HCT116 (cell line): ENCODE measurements around the gene TCF20. TPM values are rescaled to one million over a fixed set of nuclear protein-coding genes. Genes with fewer than 3 reads are reported as not detected.

ENCODE experiments used
- ATAC-seq: fragments of 200-7000 bp; cut with Tn5 transposase; 2 replicates; pipeline ENCODE4 v1.9.1; 2020; ENCODE audit warnings: mild to moderate bottlenecking, moderate library complexity
- BruUV-seq: library from RNA; stranded (reverse); fragments of 400-500 nt; replicated peaks from 2 replicates; lab custom pipeline; 2021; lab: Mats Ljungman, UMichigan
- CTCF ChIA-PET: fragments of 300-600 bp; sonication (Branson Sonifier 250); formaldehyde crosslinking; loops from one replicate; lab custom pipeline; 2021; ENCODE audit warnings: antibody characterized with exemption; lab: Charles Lee
- POLR2A ChIA-PET: fragments of 300-600, 350-600 bp; sonication (Branson Sonifier 250); formaldehyde crosslinking; loops from one replicate; lab custom pipeline; 2021; ENCODE audit warnings: antibody characterized with exemption; lab: Charles Lee
- RAD21 ChIA-PET, 2 experiments: fragments of 300-600 bp; sonication (Branson Sonifier 250); formaldehyde crosslinking; loops; one replicate each; lab custom pipeline; 2023; ENCODE audit warnings: low total read pairs in 2 of 2; ENCODE audit not compliant: uncharacterized antibody in 2 of 2, unreplicated experiment in 2 of 2, low non-redundant PET in 1 of 2; lab: Charles Lee
- DNase-seq: peaks from one replicate; pipeline ENCODE4 v3.0.0-alpha.2; 2010; ENCODE audit warnings: low read depth, low spot score
- H2AFZ ChIP-seq: fragments of 200-600 bp; shearing (Covaris generic), sonication (generic); 2 replicates; pipeline ENCODE4 v1.6.1; 2017; ENCODE audit warnings: low read depth, mixed run types, mixed read lengths, antibody characterized with exemption, low read length; ENCODE audit not compliant: poor library complexity, severe bottlenecking
- H3K27ac ChIP-seq: 2 replicates; pipeline ENCODE4 v1.5.1; 2012; ENCODE audit warnings: low read depth, low read length
- H3K27me3 ChIP-seq: fragments of 200-600 bp; sonication (generic); 2 replicates; pipeline ENCODE4 v1.6.1; 2016; ENCODE audit warnings: mixed run types, low read length, mixed read lengths; ENCODE audit not compliant: insufficient read depth
- H3K36me3 ChIP-seq, 2 experiments: fragments of 200-500 bp in 1 of 2; fragments of 200-600 bp in 1 of 2; sonication (Bioruptor generic) in 1 of 2; sonication (generic) in 1 of 2; 2 replicates each; pipeline versions ENCODE4 v1.5.1 to v1.6.1; 2014 to 2016; ENCODE audit warnings: low read length in 2 of 2, inconsistent platforms in 1 of 2, mixed read lengths in 1 of 2, mixed run types in 1 of 2; ENCODE audit not compliant: insufficient read depth in 2 of 2, control insufficient read depth in 1 of 2
- H3K4me1 ChIP-seq, 2 experiments: fragments of 200-600 bp in 1 of 2; sonication (generic) in 1 of 2; 2 replicates each; pipeline versions ENCODE4 v1.5.1 to v1.6.1; 2012 to 2017; ENCODE audit warnings: low read length in 2 of 2, inconsistent platforms in 1 of 2, mild to moderate bottlenecking in 1 of 2, mixed read lengths in 1 of 2, mixed run types in 1 of 2, moderate library complexity in 1 of 2; ENCODE audit not compliant: insufficient read depth in 2 of 2, control insufficient read depth in 1 of 2
- H3K4me2 ChIP-seq: fragments of 200-600 bp; sonication (generic); 2 replicates; pipeline ENCODE4 v1.6.1; 2017; ENCODE audit warnings: mixed run types, low read length, mixed read lengths
- H3K4me3 ChIP-seq, 2 experiments: fragments of 200-600 bp in 1 of 2; sonication (generic) in 1 of 2; replicated peaks in 1 of 2; 2 replicates each; pipeline ENCODE4 v1.5.1; 2011 to 2016; ENCODE audit warnings: low read length in 2 of 2, control low read depth in 1 of 2, low read depth in 1 of 2, mild to moderate bottlenecking in 1 of 2, mixed read lengths in 1 of 2, mixed run types in 1 of 2
- H3K79me2 ChIP-seq: fragments of 200-600 bp; sonication (generic); 2 replicates; pipeline ENCODE4 v1.6.1; 2017; ENCODE audit warnings: mild to moderate bottlenecking, mixed run types, low read length, moderate library complexity, mixed read lengths; ENCODE audit not compliant: insufficient read depth
- H3K9ac ChIP-seq: fragments of 200-600 bp; sonication (generic); 2 replicates; pipeline ENCODE4 v1.6.1; 2016; ENCODE audit warnings: low read length, mixed read lengths
- H3K9me2 ChIP-seq: fragments of 200-600 bp; sonication (generic), shearing (Covaris generic); 2 replicates; pipeline ENCODE4 v1.6.1; 2017; ENCODE audit warnings: mixed run types, mild to moderate bottlenecking, moderate library complexity; ENCODE audit not compliant: insufficient read depth
- H3K9me3 ChIP-seq, 2 experiments: fragments of 200-500 bp in 1 of 2; fragments of 200-600 bp in 1 of 2; sonication (Bioruptor generic) in 1 of 2; sonication (generic) in 1 of 2; 2 replicates each; pipeline ENCODE4 v1.6.1; 2014 to 2017; ENCODE audit warnings: low read length in 2 of 2, mixed read lengths in 2 of 2, inconsistent platforms in 1 of 2, low read depth in 1 of 2, mild to moderate bottlenecking in 1 of 2, mixed run types in 1 of 2, moderate library complexity in 1 of 2; ENCODE audit not compliant: control insufficient read depth in 1 of 2, insufficient read depth in 1 of 2
- H4K20me1 ChIP-seq: fragments of 200-600 bp; sonication (generic), shearing (Covaris generic); 2 replicates; pipeline ENCODE4 v1.6.1; 2017; ENCODE audit warnings: mixed run types, mild to moderate bottlenecking, moderate library complexity; ENCODE audit not compliant: insufficient read depth
- CBX3 ChIP-seq: IDR thresholded peaks from 2 replicates; pipeline ENCODE4 v1.6.1; 2012; ENCODE audit warnings: low read depth
- CEBPB ChIP-seq: IDR thresholded peaks from 2 replicates; pipeline ENCODE4 v1.6.1; 2012; ENCODE audit warnings: low read depth
- EGR1 ChIP-seq: IDR thresholded peaks from 2 replicates; pipeline ENCODE4 v1.6.1; 2012; ENCODE audit warnings: low read depth
- ELF1 ChIP-seq: IDR thresholded peaks from 2 replicates; pipeline ENCODE4 v1.6.1; 2012; ENCODE audit warnings: low read depth, borderline replicate concordance
- EZH2phosphoT487 ChIP-seq: fragments of 200-600 bp; IDR thresholded peaks from 2 replicates; pipeline ENCODE4 v1.6.1; 2018; ENCODE audit warnings: antibody characterized with exemption, borderline replicate concordance
- JUND ChIP-seq: IDR thresholded peaks from 2 replicates; pipeline ENCODE4 v1.6.1; 2012
- RAD21 ChIP-seq: IDR thresholded peaks from 2 replicates; pipeline ENCODE4 v1.6.1; 2012; ENCODE audit warnings: low read depth, mild to moderate bottlenecking
- SIN3A ChIP-seq: IDR thresholded peaks from 2 replicates; pipeline ENCODE4 v1.6.1; 2012; ENCODE audit warnings: low read depth
- SP1 ChIP-seq: IDR thresholded peaks from 2 replicates; pipeline ENCODE4 v1.6.1; 2012; ENCODE audit warnings: low read depth
- SRF ChIP-seq: IDR thresholded peaks from 2 replicates; pipeline ENCODE4 v1.6.1; 2012; ENCODE audit warnings: low read depth
- TCF7L2 ChIP-seq: IDR thresholded peaks from 2 replicates; pipeline ENCODE4 v1.7.0; 2011; ENCODE audit warnings: borderline replicate concordance, inconsistent platforms; ENCODE audit not compliant: insufficient read depth, insufficient read length; ENCODE audit errors: extremely low read depth
- YY1 ChIP-seq: IDR thresholded peaks from 2 replicates; pipeline ENCODE4 v1.6.1; 2011; ENCODE audit warnings: low read length, low read depth, moderate library complexity, mild to moderate bottlenecking; ENCODE audit not compliant: insufficient replicate concordance; ENCODE audit errors: extremely low read depth
- ZFX ChIP-seq: fragments of 450-650 bp; IDR thresholded peaks from 2 replicates; pipeline ENCODE4 v1.6.1; 2017
- ZNF274 ChIP-seq: fragments of 200-500 bp; sonication (Bioruptor generic); IDR thresholded peaks from 2 replicates; pipeline ENCODE4 v1.6.1; 2014; ENCODE audit warnings: mild to moderate bottlenecking, low read depth, low read length, inconsistent platforms
- intact Hi-C: fragments of 100-400 bp; cut with micrococcal nuclease; formaldehyde crosslinking; loops from 2 replicates; pipeline ENCODE4 v1.10.0; 2022
- total RNA-seq: library from RNA; stranded (reverse); gene quantifications from one replicate; pipeline ENCODE4 v1.2.1, GENCODE V29; 2021; ENCODE audit not compliant: unreplicated experiment
- TF ChIP-seq, protein P1 (sequence below): IDR thresholded peaks from 2 replicates; pipeline ENCODE4 v1.6.1; 2011; ENCODE audit warnings: mild to moderate bottlenecking, low read length, moderate library complexity; ENCODE audit not compliant: insufficient replicate concordance; ENCODE audit errors: extremely low read depth
- TF ChIP-seq, protein P2 (sequence below): IDR thresholded peaks from 2 replicates; pipeline ENCODE4 v1.6.1; 2012
- TF ChIP-seq, protein P3 (sequence below), 3 experiments: fragments of 200-600 bp in 1 of 3; sonication (generic) in 1 of 3; IDR thresholded peaks in 2 of 3; conservative IDR thresholded peaks in 1 of 3; 2 replicates each; pipeline ENCODE4 v1.5.1; 2012 to 2017; ENCODE audit warnings: low read depth in 2 of 3, low read length in 2 of 3, antibody characterized with exemption in 1 of 3, borderline replicate concordance in 1 of 3, control low read depth in 1 of 3, mild to moderate bottlenecking in 1 of 3, mixed read lengths in 1 of 3, mixed run types in 1 of 3, moderate library complexity in 1 of 3; ENCODE audit not compliant: insufficient read depth in 1 of 3

Gene TCF20
- total RNA-seq, 1 experiment from 2014 or later, result 66.7 TPM

DNA sequence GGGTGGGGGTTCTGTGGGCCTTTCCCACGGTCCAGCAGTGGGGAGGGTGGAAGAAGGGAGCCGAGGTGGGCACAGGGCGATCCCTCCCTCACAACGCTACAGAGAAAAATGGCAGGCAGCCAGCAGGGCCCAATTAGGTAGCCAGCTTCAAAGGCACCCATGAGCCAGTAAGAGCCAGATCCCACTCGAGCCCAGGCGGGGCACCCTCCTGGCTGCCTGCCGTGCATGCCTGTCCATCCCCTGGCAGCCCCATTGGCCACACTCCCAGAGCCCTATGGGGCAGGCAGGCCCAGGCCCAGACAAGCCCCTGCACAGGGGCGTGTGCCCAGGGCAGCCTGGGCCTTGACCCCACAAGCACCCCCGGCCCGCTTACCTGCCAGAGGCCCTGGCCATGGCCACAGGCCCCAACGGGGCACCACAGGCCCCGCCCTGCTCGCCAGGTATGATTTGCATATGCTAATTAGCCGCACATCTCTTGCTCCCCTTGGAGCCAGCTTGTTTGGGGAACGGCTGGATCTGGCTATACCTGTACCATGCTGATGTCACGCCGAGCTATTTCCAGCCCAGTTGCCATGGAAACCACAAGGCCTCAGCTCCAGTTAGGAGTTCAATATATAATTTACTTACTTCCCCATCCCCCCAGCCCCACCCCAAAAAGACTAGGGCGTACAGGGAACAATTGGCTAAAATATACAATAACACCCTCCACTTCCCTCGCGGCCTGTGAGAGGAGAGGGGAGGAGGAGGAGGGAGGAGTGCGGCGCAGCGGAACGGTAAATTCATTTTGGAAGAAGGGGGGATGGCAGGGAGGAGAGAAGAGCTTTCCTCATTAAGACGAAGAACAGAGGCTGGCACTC lies 47.5 kb upstream of the TCF20 start:
- CTCF ChIA-PET, result no interaction called here
- Histone ChIP-seq H3K27me3 (no peaks in the 10 kb centered on the region), H3K9me2 (no peaks in the 10 kb centered on the region), H2AFZ (no peak overlapping the region), H3K27ac (no peak overlapping the region; the same call in 1 of the 2 replicates), H3K9me3 (no peaks in the 10 kb centered on the region), H3K79me2 (no peaks in the 10 kb centered on the region), H3K9ac (no peak overlapping the region), H4K20me1 (no peaks in the 10 kb centered on the region), H3K4me2 (peak overlapping the region; percentile 61), H3K4me3 (no peak overlapping the region), H3K36me3 (no peaks in the 10 kb centered on the region), H3K4me1 (peaks cover 41 to 56% of the 10 kb centered on the region in 2 experiments)
- no peak for DNase-seq
- RAD21 ChIA-PET, result no interaction called here
- POLR2A ChIA-PET, result no interaction called here
- BruUV-seq, result no TSS peak
- peak; percentile 16; the same call in 1 of the 2 replicates for ATAC-seq
- TF ChIP-seq TCF7L2, result peak; percentile 76
- no peak for TF ChIP-seq EZH2phosphoT487
- intact Hi-C loops, result no loop called here

DNA sequence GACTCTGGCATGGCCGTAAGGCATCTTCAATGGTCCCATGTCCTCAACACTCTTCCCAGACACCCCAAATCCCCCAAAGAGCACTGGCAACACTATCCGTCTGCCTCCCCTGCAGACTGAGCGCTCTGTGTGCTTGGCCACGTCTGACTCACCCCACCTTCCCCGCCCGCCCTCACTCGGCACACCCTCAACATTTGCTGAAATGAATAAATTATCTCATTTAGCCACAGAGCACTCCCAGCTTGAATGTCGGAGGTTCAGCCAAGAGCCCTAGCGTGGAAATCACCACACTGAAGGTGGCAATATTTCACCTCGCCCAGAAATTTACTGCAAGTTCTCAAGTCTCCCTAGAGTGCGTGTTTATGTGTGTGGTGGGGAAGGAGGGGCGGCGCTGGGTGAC lies 46.6 kb upstream of the TCF20 start:
- Histone ChIP-seq H3K36me3 (no peaks in the 10 kb centered on the region), H3K4me3 (no peak overlapping the region), H3K9ac (no peak overlapping the region), H4K20me1 (no peaks in the 10 kb centered on the region), H3K9me2 (no peaks in the 10 kb centered on the region), H3K79me2 (no peaks in the 10 kb centered on the region), H2AFZ (no peak overlapping the region), H3K4me2 (peak overlapping the region; percentile 61), H3K9me3 (no peaks in the 10 kb centered on the region), H3K27ac (no peak overlapping the region), H3K4me1 (peaks cover 46 to 65% of the 10 kb centered on the region in 2 experiments), H3K27me3 (no peaks in the 10 kb centered on the region)
- CTCF ChIA-PET, result no interaction called here
- intact Hi-C loops, result no loop called here
- BruUV-seq, result no TSS peak
- RAD21 ChIA-PET, result no interaction called here
- POLR2A ChIA-PET, result no interaction called here
- ATAC-seq (peak; percentile 38), DNase-seq (no peak)
- TF ChIP-seq ZNF274 (no peak), CBX3 (no peak), SP1 (no peak), RAD21 (no peak), SRF (no peak), SIN3A (no peak), ELF1 (no peak), CEBPB (no peak), YY1 (no peak), JUND (no peak), EGR1 (no peak), ZFX (no peak)
- TF ChIP-seq, protein P1, sequence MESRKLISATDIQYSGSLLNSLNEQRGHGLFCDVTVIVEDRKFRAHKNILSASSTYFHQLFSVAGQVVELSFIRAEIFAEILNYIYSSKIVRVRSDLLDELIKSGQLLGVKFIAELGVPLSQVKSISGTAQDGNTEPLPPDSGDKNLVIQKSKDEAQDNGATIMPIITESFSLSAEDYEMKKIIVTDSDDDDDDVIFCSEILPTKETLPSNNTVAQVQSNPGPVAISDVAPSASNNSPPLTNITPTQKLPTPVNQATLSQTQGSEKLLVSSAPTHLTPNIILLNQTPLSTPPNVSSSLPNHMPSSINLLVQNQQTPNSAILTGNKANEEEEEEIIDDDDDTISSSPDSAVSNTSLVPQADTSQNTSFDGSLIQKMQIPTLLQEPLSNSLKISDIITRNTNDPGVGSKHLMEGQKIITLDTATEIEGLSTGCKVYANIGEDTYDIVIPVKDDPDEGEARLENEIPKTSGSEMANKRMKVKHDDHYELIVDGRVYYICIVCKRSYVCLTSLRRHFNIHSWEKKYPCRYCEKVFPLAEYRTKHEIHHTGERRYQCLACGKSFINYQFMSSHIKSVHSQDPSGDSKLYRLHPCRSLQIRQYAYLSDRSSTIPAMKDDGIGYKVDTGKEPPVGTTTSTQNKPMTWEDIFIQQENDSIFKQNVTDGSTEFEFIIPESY, result no peak
- TF ChIP-seq, protein P2, sequence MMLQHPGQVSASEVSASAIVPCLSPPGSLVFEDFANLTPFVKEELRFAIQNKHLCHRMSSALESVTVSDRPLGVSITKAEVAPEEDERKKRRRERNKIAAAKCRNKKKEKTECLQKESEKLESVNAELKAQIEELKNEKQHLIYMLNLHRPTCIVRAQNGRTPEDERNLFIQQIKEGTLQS, result no peak
- TF ChIP-seq, protein P3, sequence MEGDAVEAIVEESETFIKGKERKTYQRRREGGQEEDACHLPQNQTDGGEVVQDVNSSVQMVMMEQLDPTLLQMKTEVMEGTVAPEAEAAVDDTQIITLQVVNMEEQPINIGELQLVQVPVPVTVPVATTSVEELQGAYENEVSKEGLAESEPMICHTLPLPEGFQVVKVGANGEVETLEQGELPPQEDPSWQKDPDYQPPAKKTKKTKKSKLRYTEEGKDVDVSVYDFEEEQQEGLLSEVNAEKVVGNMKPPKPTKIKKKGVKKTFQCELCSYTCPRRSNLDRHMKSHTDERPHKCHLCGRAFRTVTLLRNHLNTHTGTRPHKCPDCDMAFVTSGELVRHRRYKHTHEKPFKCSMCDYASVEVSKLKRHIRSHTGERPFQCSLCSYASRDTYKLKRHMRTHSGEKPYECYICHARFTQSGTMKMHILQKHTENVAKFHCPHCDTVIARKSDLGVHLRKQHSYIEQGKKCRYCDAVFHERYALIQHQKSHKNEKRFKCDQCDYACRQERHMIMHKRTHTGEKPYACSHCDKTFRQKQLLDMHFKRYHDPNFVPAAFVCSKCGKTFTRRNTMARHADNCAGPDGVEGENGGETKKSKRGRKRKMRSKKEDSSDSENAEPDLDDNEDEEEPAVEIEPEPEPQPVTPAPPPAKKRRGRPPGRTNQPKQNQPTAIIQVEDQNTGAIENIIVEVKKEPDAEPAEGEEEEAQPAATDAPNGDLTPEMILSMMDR (IDR thresholded peaks at IDR 0.05 in 2 of 3, conservative IDR thresholded peaks at IDR 0.05 in 1 of 3; ENCODE audit: borderline replicate concordance in 1 of 3, insufficient read depth in 1 of 3, low read depth in 2 of 3, low read length in 2 of 3), result no peak
